Vagina (tissue), 2 donors: Measurements from ENCODE around the gene WDR11.

Experiments used
- POLR2A ChIP-seq, 2 donors: fragments of 450-650 bp; IDR thresholded peaks; one replicate each; pipeline ENCODE4 v1.6.1; 2017; ENCODE audit warnings: antibody characterized with exemption in 2 of 2, mild to moderate bottlenecking in 2 of 2, moderate library complexity in 2 of 2
- POLR2AphosphoS5 ChIP-seq, 2 donors: sonication (generic); formaldehyde crosslinking; IDR thresholded peaks; one replicate each; pipeline ENCODE4 v1.9.0; 2017; ENCODE audit warnings: antibody characterized with exemption in 2 of 2, mild to moderate bottlenecking in 2 of 2, low read depth in 1 of 2; ENCODE audit not compliant: insufficient read depth in 1 of 2
- TF ChIP-seq, protein P1 (sequence below), 3 experiments: fragments of 450-650 bp in 2 of 3; fragments of 200-600 bp in 1 of 3; sonication (generic) in 1 of 3; IDR thresholded peaks; one replicate each; pipeline ENCODE4 v1.5.1; 2017 to 2019; ENCODE audit warnings: antibody characterized with exemption in 3 of 3, mild to moderate bottlenecking in 2 of 3, moderate library complexity in 2 of 3

DNA sequence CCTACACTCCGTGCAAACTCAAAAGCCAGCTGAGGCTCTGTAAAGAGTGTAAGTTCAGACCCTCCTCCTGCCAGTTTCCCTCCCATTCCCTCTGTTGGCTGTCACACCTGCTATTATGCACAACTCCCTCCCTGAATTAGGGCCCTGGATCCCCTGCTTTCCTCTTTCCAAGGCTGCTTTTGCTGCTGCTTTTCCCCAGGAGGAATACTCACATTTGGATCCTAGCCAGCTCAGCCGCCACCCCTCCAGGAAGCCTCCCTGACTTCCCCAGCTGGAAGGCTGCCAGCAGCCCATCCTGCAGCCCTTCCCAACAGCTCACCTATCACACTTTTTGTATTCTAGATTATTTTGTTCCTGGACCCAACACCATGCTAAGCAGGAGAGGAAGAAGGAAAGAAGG, 40.9 kb upstream of the WDR11 start:
- TF ChIP-seq, protein P1, sequence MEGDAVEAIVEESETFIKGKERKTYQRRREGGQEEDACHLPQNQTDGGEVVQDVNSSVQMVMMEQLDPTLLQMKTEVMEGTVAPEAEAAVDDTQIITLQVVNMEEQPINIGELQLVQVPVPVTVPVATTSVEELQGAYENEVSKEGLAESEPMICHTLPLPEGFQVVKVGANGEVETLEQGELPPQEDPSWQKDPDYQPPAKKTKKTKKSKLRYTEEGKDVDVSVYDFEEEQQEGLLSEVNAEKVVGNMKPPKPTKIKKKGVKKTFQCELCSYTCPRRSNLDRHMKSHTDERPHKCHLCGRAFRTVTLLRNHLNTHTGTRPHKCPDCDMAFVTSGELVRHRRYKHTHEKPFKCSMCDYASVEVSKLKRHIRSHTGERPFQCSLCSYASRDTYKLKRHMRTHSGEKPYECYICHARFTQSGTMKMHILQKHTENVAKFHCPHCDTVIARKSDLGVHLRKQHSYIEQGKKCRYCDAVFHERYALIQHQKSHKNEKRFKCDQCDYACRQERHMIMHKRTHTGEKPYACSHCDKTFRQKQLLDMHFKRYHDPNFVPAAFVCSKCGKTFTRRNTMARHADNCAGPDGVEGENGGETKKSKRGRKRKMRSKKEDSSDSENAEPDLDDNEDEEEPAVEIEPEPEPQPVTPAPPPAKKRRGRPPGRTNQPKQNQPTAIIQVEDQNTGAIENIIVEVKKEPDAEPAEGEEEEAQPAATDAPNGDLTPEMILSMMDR (IDR thresholded peaks at IDR 0.05), result no peak
- TF ChIP-seq POLR2AphosphoS5 (IDR thresholded peaks at IDR 0.05; ENCODE audit: insufficient read depth in 1 of 2, low read depth in 1 of 2) (no peak), POLR2A (IDR thresholded peaks at IDR 0.05) (no peak)
